NCI-H82 treated with DMSO at 0.1 percent for 48 hours (cell line): Measurements from ENCODE around the gene SRSF1.

Experiments used
- DNase-seq: peaks from one replicate; lab custom pipeline; 2025; ENCODE audit not compliant: unreplicated experiment; lab: John Stamatoyannopoulos, UW

Gene SRSF1

DNA sequence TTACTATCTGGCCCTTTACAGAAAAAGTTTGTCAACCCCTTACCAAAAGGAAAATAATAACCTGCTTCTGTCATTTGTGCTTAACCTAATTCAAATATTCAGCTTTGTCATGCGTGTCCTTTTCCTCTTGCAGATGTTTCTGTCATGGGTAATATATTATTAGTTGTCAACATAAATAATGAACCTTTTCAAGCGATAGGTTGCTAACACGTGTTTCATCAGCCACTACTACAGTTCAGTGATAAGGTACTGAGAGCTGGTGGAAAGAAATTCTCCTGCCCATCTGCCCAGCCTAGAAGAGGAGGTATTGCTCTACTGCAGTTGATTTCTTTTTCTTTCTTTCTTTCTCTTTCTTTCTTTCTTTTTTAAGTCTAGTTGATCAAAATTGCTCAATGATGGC is 12.0 kb upstream of the SRSF1 start:
- DNase-seq = no peak

DNA sequence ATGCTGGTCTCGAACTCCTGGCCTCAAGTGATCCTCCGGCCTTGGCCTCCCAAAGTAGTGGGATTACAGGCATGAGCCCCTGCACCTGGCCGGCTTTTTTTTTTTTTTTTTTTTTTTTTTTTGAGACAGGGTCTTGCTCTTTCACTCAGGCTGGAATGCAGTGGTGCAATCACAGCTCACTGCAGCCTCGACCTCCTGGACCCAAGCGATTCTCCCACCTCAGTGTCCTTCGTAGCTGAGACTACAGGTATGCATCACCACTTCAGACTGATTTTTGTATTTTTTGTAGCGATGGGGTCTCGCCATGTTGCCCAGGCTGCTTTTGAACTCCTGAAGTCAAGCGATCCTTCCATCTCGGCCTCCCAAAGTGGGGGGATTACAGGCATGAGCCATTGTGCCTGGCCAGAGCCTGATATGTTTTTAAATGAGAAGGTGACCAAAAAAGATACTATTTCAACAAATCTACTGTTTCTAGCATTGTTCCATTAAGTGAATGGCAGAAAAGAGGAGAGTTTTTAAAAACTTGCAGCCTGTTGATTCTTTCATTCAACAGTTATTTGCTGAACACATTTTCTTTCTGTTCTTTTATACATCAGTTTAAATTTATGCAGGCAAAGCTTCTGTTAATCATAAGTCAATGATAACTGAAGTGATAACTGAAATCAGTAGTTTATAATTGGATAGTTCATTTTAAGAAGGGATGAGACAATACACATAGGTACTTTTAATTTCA is 3.2 kb upstream of the SRSF1 start:
- no peak for DNase-seq

DNA sequence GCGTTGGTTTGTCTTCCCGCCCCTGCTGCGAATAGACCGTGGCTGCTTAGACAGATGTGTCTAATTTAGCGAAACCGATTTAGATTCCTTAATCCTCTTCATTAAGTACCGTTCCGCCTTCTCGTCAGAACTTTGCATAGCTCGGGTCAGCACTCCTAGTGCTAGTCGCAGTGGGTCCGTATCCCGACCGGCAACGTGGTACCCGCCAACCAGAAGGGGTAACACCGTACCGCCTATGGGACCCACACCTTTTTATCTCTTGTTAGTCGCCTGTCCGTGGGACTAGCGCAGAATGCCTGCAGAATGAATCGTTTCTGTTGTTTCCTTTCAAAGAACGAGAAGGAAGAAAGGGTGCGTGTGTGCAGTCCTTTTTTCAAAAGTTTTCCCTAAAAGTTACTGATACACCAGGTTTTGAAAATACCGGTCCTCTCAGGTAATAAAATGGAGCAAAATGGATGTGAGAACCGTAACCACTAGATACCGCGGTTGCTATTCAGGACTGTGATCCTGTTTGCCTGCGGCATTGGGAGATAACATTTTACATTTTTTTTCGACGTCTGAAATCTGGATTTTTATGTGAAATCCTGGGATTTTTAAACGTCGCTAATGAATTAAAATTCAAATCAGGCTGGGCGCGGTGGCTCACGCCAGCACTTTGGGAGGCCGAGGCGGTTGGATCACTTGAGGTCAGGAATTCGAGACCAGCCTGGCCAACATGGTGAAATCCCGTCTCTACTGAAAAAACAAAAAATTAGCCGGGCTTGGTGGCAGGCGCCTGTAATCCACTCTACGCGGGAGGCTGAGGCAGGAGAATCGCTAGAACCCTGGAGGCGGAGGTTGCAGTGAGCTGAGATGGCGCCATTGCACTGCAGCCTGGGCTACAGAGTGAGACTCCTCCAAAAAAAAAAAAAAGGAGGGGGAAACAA is 998 bp upstream of the SRSF1 start:
- no peak for DNase-seq

DNA sequence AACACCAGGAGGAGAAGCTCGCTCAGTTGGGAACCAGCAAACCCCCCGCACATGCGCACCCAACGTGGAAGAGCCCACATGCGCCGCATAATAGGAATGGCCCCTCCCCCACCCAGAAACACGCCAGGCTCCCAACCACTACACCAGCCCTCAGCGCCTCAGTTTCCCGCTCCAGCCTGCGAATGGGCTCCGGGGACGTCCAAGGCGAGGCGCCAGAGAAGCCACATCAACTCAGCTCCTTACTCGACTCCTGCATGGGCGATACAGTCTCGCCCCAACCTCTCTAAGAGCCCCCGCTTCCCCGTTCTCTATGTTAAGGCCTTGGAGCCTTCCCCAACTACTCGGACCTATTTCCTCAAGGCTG is 504 bp downstream of the SRSF1 start:
- DNase-seq = peak; percentile 62

DNA sequence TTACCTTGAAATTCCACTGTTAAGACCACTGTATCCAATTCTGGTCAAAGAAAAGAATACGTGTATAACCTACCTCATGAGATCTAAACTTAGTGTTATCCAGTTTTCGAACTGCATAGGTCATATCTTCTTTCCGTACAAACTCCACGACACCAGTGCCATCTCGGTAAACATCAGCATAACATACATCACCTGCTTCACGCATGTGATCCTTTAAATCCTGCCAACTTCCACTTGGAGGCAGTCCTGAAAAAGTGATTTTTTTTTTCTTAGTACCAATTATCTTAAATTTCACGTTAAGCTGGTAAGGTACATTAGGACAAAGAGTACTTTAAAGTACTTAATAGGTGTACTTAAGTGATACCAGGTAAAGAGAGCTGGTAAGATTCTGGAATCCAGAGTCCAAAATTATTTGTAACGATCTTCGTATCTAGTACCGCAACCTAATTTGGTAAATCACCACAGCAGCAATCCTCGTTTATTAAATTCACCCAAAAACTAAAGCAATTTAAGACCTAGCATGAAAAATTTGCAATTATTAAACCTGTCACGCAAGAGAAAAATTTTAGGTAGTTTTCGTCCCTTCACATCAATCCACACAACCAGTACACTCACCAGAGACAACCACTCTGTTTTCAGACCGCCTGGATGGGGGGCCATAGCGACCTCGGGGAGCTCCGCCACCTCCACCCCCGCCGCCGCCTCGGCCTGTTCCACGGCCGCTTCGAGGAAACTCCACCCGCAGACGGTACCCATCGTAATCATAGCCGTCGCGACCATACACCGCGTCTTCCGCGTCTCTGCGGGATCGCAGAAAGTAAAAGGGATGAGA is 1.1 kb downstream of the SRSF1 start:
- no peak for DNase-seq

DNA sequence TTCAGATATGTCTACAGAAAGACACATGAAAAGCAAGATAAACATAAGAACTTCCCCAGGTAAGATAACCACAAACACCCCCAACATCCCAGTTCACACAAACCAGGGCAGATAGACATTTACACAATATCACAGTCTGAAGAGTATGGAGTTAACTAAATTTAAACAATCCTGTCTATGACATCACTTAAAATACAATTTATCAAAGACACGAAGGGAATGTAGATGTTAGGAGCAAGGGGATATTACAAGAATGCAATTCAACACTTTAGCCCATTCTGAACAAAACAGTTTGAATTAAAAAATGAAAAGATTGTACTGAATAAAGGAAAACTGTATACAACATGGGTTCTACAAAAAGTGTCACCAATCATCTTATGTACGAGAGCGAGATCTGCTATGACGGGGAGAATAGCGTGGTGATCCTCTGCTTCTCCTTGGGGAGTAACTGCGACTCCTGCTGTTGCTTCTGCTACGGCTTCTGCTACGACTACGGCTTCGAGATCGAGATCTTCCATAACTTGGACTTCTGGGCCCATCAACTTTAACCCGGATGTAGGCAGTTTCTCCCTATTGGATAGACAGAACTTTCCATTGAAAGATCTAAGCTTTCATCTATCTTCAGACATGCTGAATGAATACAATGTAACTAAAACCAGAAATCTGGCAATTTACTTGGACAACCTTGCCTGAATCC is 1.9 kb downstream of the SRSF1 start:
- no peak for DNase-seq

DNA sequence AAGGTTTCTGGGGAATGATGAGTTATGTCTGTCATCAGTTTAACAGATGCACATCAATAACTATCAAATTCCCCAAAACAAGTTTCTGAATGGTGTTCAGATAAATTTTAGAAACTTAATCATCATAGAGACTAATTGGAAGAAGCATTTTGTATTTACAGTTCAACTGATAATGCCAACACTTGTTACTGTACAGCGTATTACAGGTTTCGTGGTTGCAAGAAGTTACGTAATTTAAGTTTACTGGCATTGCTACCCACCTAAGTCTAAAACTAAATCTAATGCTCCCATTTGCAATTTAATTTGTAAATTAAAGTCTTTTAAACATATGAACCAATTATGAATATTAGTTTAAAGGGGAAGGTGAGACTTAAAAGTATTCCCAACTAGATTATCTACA is 3.0 kb downstream of the SRSF1 start:
- no peak for DNase-seq

DNA sequence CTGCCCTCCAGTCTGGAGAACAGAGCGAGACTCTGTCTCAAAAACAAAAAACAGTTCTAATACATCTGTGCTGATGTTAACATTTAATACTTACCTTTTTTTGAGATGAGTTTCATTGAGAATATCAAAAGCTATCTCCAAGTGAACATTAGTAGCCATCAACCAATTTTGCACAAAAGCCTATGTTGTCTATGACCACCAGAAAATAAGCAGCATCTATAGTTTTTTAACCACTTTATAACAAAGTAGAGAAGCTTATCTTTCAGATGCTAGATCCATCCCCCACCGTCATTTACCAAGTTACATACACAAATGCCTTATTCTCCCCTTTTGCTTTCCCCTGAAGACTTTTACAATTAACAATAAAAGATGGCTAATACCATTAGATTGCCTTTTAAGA is 4.1 kb downstream of the SRSF1 start:
- no peak for DNase-seq

DNA sequence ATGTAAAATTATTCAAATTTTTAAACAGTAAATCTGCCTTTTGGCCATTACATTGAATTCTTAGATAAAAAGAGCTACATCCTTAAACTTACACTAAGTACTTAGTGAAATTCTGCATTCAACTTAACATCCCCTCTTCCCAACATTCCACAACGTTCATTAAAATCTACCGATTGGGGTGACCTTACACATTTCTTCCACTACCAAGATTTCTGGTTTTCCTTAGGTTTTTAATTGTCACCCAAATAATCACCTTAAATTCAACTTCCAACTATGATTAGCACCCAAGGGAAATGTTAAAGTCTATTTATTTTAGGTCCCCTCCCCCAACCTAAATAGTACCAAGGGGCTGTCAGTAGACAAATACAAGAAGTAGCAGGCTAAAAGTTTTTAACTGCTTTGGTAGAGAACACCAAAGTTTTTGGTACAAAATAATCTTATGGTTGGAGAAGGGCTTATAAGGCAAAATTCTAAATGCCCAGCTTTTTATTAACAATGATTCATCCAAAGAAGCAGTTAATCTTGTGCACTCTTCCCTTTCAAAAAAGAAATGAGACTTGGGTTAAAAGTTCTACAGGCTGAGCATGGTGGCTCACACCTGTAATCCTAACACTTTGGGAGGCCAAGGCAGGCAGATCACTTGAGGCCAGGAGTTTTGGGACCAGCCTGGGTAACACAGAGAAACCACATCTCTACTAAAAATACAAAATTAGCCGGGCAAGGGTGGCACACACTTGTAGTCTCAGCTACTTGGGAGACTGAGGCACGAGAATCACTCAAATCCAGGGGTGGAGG is 4.7 kb downstream of the SRSF1 start:
- DNase-seq = no peak

DNA sequence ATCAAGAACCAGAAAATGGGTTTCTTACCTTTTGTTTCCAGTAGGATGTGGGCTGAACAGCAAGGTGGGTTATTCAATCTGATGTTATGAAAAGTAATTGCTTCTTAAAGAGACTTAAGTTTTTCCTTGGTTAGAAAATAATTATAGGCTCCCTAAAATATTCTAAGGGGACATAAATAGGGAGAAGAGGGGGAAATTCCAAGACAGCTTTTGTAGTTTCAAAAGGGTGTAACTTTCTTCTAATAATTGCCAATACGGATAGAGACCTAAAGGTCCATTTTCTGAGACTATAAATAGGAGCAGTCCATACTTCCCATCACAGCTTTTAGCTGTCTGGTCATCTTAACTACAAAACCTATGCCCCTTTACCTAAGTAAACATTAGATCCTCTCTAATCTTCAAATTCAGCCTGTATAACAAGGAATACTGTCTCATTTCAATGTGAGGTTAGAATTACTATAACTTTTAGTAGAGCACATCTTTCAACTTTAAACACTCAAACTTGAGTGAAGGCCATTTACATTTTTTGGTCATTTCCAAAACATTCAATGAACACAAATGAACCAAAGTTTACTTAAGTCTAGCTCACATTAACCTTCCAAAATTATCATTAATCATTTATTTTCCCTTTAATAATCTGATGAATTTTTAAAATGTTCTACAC is 5.5 kb downstream of the SRSF1 start:
- DNase-seq = no peak

DNA sequence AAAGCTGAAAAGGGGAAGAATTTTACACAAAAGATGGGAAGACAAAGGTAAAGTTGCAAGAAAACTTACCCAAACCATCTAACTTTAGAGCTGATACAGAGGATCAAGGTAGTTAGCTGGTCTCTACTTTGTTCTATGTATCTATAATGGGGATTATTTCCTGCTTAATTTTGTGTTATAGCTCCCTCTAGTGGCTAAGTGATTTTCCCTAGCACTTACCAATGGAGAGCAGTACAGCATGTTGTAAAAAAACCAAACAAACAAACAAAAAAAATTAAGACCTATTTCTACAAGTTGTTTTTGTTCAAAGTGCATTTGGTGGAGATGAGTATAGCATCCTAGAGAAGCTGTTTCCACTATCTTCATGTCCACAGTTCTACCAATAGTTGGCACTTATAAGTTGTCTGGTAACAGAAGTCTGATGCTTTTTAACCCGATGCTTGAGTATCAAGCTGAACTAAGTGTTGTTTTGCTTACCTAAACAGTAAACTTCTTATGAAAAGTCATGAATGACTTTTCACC is 7.5 kb downstream of the SRSF1 start:
- DNase-seq = peak; percentile 80

DNA sequence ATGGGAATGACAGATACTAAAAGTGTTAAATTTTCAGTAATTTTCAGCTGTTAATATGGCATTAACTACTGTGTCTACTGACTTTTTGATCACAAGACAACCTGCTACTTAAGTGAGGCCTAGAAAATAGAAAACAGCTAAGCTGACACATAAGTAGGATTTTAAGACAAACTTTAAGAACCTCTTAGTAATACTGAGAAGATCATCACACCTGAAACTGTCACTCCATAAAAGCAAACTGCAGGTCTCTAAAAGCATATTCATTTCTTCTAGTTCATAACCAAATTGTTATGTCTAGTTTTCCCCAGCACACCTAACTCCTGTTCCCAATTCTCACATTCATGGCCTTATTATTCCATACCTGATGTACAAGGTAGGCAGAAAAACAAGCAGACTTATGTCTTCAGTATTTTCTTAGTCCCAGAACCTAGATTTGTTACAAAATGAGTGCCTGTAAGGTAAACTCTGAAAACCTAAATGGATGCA is 8.0 kb downstream of the SRSF1 start:
- DNase-seq = no peak

DNA sequence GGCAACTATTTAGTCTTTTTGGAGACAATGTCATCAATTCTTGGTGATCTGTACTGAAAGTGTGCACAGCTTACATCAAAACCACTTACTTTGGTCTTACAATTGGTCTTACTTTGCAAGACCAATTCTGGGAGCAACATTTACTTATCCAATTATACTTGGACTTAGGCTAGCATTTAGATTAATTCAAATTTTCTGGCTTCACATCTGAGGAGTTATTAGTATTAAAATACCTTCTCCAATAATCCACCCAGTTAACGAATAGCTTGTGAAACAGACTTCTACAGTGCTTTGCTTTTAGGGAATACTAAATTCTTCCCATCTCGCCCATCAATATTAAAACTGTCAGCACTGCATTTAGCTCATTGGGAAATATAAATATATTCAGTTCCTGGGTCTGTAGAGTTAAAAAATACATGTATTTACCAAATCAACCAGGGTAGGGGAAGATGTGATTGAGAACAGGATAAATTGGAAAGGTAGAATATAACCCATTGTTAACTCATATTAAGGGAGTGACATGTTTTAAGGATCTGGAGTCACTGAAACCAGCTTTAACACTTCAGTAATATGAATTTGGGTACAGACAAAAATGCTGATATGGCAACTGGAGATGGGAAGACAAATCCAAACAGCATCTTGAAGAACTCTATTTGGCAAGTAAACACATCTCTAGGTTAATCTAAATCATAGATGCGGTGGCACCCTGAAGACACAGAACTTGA is 9.8 kb downstream of the SRSF1 start:
- DNase-seq = peak; percentile 49

DNA sequence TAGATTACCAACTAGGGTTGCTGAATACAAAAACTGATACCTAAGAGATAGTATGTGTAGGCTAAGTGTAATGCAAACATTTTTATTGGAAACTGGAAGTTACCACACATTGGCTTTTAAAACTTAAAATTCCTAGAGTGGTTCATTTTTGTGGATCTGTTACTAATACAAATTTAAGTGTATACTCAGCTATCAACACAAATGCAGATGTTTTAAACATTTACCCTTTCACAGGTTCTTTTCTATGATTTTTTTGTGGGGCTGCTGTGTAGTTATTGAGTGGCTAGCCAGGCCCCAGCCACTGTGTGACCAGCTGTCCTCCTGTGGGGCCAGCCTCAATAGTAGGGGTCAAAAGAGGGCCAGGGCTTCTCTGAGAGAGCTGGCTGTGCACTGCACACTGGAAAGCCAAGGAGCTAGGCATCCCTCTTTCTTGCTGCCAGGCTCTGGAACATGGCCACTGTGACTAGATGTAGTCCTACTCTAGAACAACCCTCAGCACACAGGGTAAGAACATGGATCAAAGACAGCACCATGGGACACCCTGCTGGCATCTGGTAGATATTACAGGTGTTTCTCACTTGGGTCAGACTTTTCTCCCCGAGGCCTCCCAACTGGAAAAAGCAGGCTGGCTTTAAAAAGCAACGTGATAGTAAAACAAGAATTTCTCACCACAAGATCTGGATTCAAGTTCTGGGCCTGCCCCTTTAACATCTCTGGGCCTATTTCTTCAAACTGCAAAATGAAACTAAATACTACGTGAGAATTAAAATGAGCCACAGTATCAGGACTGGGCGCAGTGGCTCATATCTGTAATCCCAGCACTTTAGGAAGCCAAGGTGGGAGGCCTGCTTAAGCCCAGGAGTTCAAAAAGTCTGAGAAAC is 11.7 kb downstream of the SRSF1 start:
- peak; percentile 77 for DNase-seq

DNA sequence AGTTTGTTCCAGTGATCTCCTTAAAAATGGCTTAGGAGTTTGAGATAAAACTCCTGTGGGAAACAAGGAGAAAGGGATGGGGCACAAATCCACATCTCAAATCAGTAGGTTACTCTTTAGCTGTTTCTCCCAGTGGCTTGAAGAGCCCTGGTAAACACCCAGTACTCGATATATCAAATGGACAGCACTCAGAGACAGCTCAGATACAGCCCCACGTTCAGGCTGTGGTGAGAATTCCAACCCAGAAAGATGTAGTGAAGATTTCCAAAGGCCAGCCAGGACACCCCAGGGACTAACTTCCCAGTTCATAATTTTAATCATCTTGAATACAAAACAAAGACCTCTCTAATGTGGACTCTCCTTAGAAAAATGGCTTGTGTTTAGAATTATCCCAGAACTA is 12.6 kb downstream of the SRSF1 start:
- DNase-seq = no peak

DNA sequence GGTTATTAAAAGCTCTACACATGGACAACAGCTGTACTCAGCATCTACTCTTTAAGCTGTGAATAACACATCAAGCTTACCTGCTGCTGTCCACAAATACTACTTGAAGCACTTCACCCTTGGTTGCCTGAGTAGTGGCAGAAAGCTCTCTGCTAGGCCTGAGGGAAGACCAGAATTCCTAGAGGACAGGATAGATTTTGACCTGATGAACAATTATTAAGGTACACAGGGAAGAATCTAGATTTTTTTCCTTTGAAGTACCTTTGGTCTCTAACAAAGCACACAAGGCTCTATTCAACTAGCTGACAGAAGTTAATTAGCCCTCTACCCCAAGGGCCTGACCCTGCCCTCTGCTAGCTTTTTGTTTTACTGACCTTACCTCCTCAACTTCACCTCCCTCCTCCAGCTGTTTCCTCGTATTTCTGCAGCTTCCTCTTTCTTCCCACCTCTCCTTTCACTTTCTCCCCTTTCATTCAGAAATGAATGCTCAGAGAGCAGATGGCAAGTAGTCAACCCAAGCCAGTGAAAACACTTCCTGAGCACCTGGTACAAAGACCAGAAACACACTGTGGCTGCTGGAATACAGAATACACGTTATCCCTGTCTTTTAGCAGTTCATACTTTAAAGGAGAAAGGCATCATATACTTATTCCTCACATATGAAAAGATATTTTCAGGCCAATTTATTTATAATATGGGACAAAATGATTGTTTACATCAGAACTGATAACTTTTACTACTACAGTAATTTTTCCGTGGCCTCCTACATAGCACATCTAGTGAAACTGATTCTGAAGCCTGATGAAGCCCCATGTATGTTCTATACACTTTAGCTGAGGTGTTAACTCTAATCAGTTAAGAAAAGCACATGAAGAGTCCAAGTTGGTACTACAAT is 13.3 kb downstream of the SRSF1 start:
- DNase-seq = no peak

DNA sequence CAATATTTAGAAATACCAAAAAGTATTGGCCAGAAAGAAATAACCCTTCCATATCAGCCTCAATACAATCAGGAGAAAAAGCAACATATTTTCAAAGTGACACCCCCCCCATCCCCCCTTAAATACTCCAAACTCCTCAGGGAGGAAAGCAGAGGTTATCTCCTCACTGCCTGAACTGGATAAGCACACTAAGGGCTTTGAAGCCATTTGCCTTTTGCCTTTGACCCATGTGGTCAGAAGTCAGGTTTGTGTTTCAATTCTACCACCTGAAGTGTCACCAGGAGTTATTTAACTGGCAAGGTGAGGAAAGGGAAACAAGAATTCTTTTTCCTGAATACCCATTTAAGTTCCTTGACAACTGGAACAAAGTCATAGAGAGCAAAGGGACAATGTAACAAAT is 15.5 kb downstream of the SRSF1 start:
- no peak for DNase-seq
